Small intestine (tissue), 7 donors: ENCODE measurements around the gene IFI44L. TPM values are rescaled to one million over a fixed set of nuclear protein-coding genes. Genes with fewer than 3 reads are reported as not detected.

Experiments used
- DNase-seq, 2 donors: peaks; one replicate each; pipeline versions ENCODE4 v3.0.0 to v3.0.0-alpha.2; 2013
- FAIRE-seq: peaks from 2 replicates; lab custom pipeline; 2012; peaks lifted over from hg19 to GRCh38; lab: Jason Lieb, UNC
- H3K27ac ChIP-seq, 3 donors: one replicate each; pipeline ENCODE4 v1.5.1; 2013; ENCODE audit warnings: low read length in 2 of 3, mild to moderate bottlenecking in 2 of 3, control low read depth in 1 of 3, inconsistent platforms in 1 of 3, low read depth in 1 of 3, moderate library complexity in 1 of 3
- H3K27me3 ChIP-seq, 3 donors: one replicate each; pipeline ENCODE4 v1.6.1; 2013; ENCODE audit warnings: low read length in 3 of 3, inconsistent platforms in 1 of 3; ENCODE audit not compliant: control insufficient read depth in 3 of 3, insufficient read depth in 3 of 3
- H3K36me3 ChIP-seq, 3 donors: one replicate each; pipeline ENCODE4 v1.6.1; 2013; ENCODE audit warnings: low read length in 3 of 3, inconsistent platforms in 1 of 3, low read depth in 1 of 3, mild to moderate bottlenecking in 1 of 3, moderate library complexity in 1 of 3; ENCODE audit not compliant: control insufficient read depth in 3 of 3, insufficient read depth in 2 of 3
- H3K4me1 ChIP-seq, 3 donors: one replicate each; pipeline ENCODE4 v1.6.1; 2013; ENCODE audit warnings: low read length in 2 of 3, inconsistent platforms in 1 of 3, low read depth in 1 of 3, mild to moderate bottlenecking in 1 of 3, moderate library complexity in 1 of 3; ENCODE audit not compliant: control insufficient read depth in 3 of 3, insufficient read depth in 2 of 3
- H3K4me3 ChIP-seq, 3 donors: one replicate each; pipeline ENCODE4 v1.5.1; 2013; ENCODE audit warnings: low read length in 3 of 3, control low read depth in 1 of 3, inconsistent platforms in 1 of 3, low read depth in 1 of 3, mild to moderate bottlenecking in 1 of 3, moderate library complexity in 1 of 3
- H3K9me3 ChIP-seq, 2 donors: one replicate each; pipeline ENCODE4 v1.6.1; 2013; ENCODE audit warnings: low read depth in 1 of 2, low read length in 1 of 2; ENCODE audit not compliant: control insufficient read depth in 2 of 2, insufficient read depth in 1 of 2
- WGBS, 3 donors: extraction: QIAGEN DNeasy Blood & Tissue Kit; methylation state at CpG; one replicate each; pipeline ENCODE4 v1.1.7; 2013; 5-methylcytosine and 5-hydroxymethylcytosine counted together
- polyA plus RNA-seq, 4 donors: library from polyadenylated mRNA; stranded (reverse) in 3 of 4; unstranded in 1 of 4; fragments of 200-250 nt in 3 of 4; fragments of 120-200 nt in 1 of 4; gene quantifications; one replicate each; pipeline versions ENCODE4 v1.2.1 to v1.2.3, GENCODE V29; 2013
- donor health status: healthy with polysubstance abuse.
- donor health status: control.
- donor health status: control.
- donor health status: Bipolar disorder and iron deficiency.
- donor health status: healthy.

IFI44L gene
- polyA plus RNA-seq, 4 donors = 0.45 to 8.4 (median 1.7) TPM

GRCh38 chr1:78682496-78682895 is 62.2 kb downstream of the IFI44L start:
- Histone ChIP-seq H3K36me3 (no peaks in the 10 kb centered on the region), H3K4me1 (no peaks in the 10 kb centered on the region), H3K27me3 (no peaks in the 10 kb centered on the region), H3K4me3 (no peak overlapping the region), H3K27ac (no peak overlapping the region), H3K9me3 (no peaks in the 10 kb centered on the region)
- no peak for FAIRE-seq
- WGBS, 3 donors = 51 to 63% (median 63%) methylated on average over 3 of the region's 3 CpGs
- DNase-seq = no peak

GRCh38 chr1:78683079-78683478 is 62.8 kb downstream of the IFI44L start:
- DNase-seq (no peak), FAIRE-seq (no peak)
- Histone ChIP-seq H3K36me3 (no peaks in the 10 kb centered on the region), H3K4me1 (no peaks in the 10 kb centered on the region), H3K27ac (no peak overlapping the region), H3K4me3 (no peak overlapping the region), H3K27me3 (no peaks in the 10 kb centered on the region), H3K9me3 (no peaks in the 10 kb centered on the region)
- 18 to 55% (median 24%) methylated on average over 2 of the region's 2 CpGs for WGBS, 3 donors

GRCh38 chr1:78687315-78687714 is 67.1 kb downstream of the IFI44L start:
- FAIRE-seq = no peak
- H3K4me3 ChIP-seq = no peak overlapping the region
- no peaks in the 10 kb centered on the region for H3K27me3 ChIP-seq
- no peak overlapping the region for H3K27ac ChIP-seq
- H3K4me1 ChIP-seq = no peaks in the 10 kb centered on the region
- H3K36me3 ChIP-seq = no peaks in the 10 kb centered on the region
- DNase-seq = no peak
- 92 to 100% (median 93%) methylated on average over 1 of the region's 1 CpG for WGBS, 3 donors
- H3K9me3 ChIP-seq = no peaks in the 10 kb centered on the region

GRCh38 chr1:78687914-78688313 is 67.7 kb downstream of the IFI44L start:
- 47 to 54% (median 52%) methylated on average over 2 of the region's 2 CpGs for WGBS, 3 donors
- Histone ChIP-seq H3K27me3 (no peaks in the 10 kb centered on the region), H3K4me3 (no peak overlapping the region), H3K4me1 (no peaks in the 10 kb centered on the region), H3K36me3 (no peaks in the 10 kb centered on the region), H3K27ac (no peak overlapping the region), H3K9me3 (no peaks in the 10 kb centered on the region)
- FAIRE-seq (no peak), DNase-seq (no peak)

- DNase-seq (no peak), FAIRE-seq (no peak)
- no peak overlapping the region for H3K27ac ChIP-seq
- no peaks in the 10 kb centered on the region for H3K4me1 ChIP-seq
- H3K9me3 ChIP-seq = no peaks in the 10 kb centered on the region
- no peaks in the 10 kb centered on the region for H3K27me3 ChIP-seq
- no peak overlapping the region for H3K4me3 ChIP-seq
- no peaks in the 10 kb centered on the region for H3K36me3 ChIP-seq
These were observed 68.4 kb downstream of the IFI44L start for GRCh38 chr1:78688697-78689096.

GRCh38 chr1:78690516-78690915 is 70.3 kb downstream of the IFI44L start:
- Histone ChIP-seq H3K27me3 (no peaks in the 10 kb centered on the region), H3K4me1 (no peaks in the 10 kb centered on the region), H3K9me3 (no peaks in the 10 kb centered on the region), H3K27ac (no peak overlapping the region), H3K4me3 (no peak overlapping the region), H3K36me3 (no peaks in the 10 kb centered on the region)
- no peak for FAIRE-seq
- WGBS, 3 donors = 69 to 90% (median 88%) methylated on average over 3 of the region's 3 CpGs
- DNase-seq = no peak

GRCh38 chr1:78691995-78692747 is 71.9 kb downstream of the IFI44L start:
- no peak overlapping the region for H3K4me3 ChIP-seq
- no peak overlapping the region for H3K27ac ChIP-seq
- 29 to 60% (median 33%) methylated on average over 4 of the region's 4 CpGs for WGBS, 3 donors
- H3K4me1 ChIP-seq = no peaks in the 10 kb centered on the region
- DNase-seq = no peak
- no peaks in the 10 kb centered on the region for H3K9me3 ChIP-seq
- no peaks in the 10 kb centered on the region for H3K27me3 ChIP-seq
- no peaks in the 10 kb centered on the region for H3K36me3 ChIP-seq
- FAIRE-seq = no peak
